HG03280 (cell line): ENCODE results near the gene CFD.
A peak's percentile ranks its signal among the peaks of the same experiment; 100 is the strongest.
"Not testable (repeated sequence)": the region's sequence is repeated elsewhere in the genome, so short reads cannot be mapped to it uniquely, and the experiment has no call there.

Experiments
- ATAC-seq: cut with Tn5 transposase; IDR thresholded peaks from one replicate; pipeline ENCODE4 v1.9.1; 2021; ENCODE audit warnings: mild to moderate bottlenecking, moderate library complexity; ENCODE audit not compliant: unreplicated experiment

Gene CFD

GRCh38 chr19:870963-871401 is 11.5 kb downstream of the CFD start:
- ATAC-seq, result no peak

GRCh38 chr19:871446-872265 is 12.2 kb downstream of the CFD start:
- ATAC-seq, result no peak

- peak; percentile 51 for ATAC-seq
Observed at GRCh38 chr19:872266-872951, 12.9 kb downstream of the CFD start.

- no peak for ATAC-seq
Observed at GRCh38 chr19:873084-873483, 13.6 kb downstream of the CFD start.

GRCh38 chr19:873561-874041 is 14.1 kb downstream of the CFD start:
- no peak for ATAC-seq

- no peak for ATAC-seq
Observed at GRCh38 chr19:875265-875879, 15.9 kb downstream of the CFD start.

- ATAC-seq, result no peak
Observed at GRCh38 chr19:876089-876488, 16.6 kb downstream of the CFD start.

- ATAC-seq, result no peak
Observed at GRCh38 chr19:876780-877314, 17.4 kb downstream of the CFD start.

GRCh38 chr19:877992-878660 is 18.7 kb downstream of the CFD start:
- ATAC-seq, result not testable (repeated sequence)

- ATAC-seq, result not testable (repeated sequence)
Observed at GRCh38 chr19:878751-879561, 19.5 kb downstream of the CFD start.

GRCh38 chr19:879711-880438 is 20.4 kb downstream of the CFD start:
- no peak for ATAC-seq

GRCh38 chr19:881385-882071 is 22.1 kb downstream of the CFD start:
- ATAC-seq, result no peak

- no peak for ATAC-seq
Observed at GRCh38 chr19:882871-883497, 23.5 kb downstream of the CFD start.

GRCh38 chr19:883661-884211 is 24.3 kb downstream of the CFD start:
- no peak for ATAC-seq

- no peak for ATAC-seq
Observed at GRCh38 chr19:884420-885211, 25.2 kb downstream of the CFD start.

- no peak for ATAC-seq
Observed at GRCh38 chr19:885536-886224, 26.2 kb downstream of the CFD start.

GRCh38 chr19:887072-887471 is 27.6 kb downstream of the CFD start:
- ATAC-seq, result no peak
